Progenitor cell of endocrine pancreas (in vitro differentiated cells): Measurements from ENCODE around the gene POLR2F. TPM values are rescaled to one million over a fixed set of nuclear protein-coding genes. Genes with fewer than 3 reads are reported as not detected.

ENCODE experiments used
- DNase-seq: peaks from one replicate; pipeline ENCODE4 v3.0.0; 2021; ENCODE audit warnings: low spot score; ENCODE audit not compliant: unreplicated experiment
- H3K27ac Mint-ChIP-seq: 2 replicates; pipeline ENCODE4 v1.8.0; 2021; ENCODE audit warnings: mild to moderate bottlenecking, moderate library complexity, mixed read lengths
- H3K27me3 Mint-ChIP-seq: 2 replicates; pipeline ENCODE4 v1.8.0; 2021; ENCODE audit warnings: mixed read lengths
- H3K36me3 Mint-ChIP-seq: 2 replicates; pipeline ENCODE4 v1.8.0; 2022; ENCODE audit warnings: mixed read lengths; ENCODE audit not compliant: insufficient read depth
- H3K4me1 Mint-ChIP-seq: 2 replicates; pipeline ENCODE4 v1.8.0; 2021; ENCODE audit warnings: low read depth, mixed read lengths
- H3K4me3 Mint-ChIP-seq: 2 replicates; pipeline ENCODE4 v1.8.0; 2021; ENCODE audit warnings: low read depth, mild to moderate bottlenecking, moderate library complexity, mixed read lengths
- H3K9me3 Mint-ChIP-seq: 2 replicates; pipeline ENCODE4 v1.8.0; 2021; ENCODE audit warnings: low read depth, mixed read lengths
- CTCF ChIP-seq: fragments of 200-600 bp; sonication (generic); IDR thresholded peaks from one replicate; pipeline ENCODE4 v1.5.0; 2021; ENCODE audit warnings: antibody characterized with exemption, mild to moderate bottlenecking; ENCODE audit not compliant: unreplicated experiment
- total RNA-seq: library from RNA; stranded (reverse); gene quantifications from 2 replicates; pipeline ENCODE4 v1.2.1, GENCODE V29; 2021

Gene POLR2F
- total RNA-seq, 1 donor from 2014 or later, result 83.1 TPM

GRCh38 chr22:37999236-37999635 lies 45.7 kb downstream of the POLR2F start:
- Mint-ChIP-seq H3K36me3 (no peaks in the 10 kb centered on the region), H3K9me3 (no peaks in the 10 kb centered on the region), H3K27me3 (no peaks in the 10 kb centered on the region), H3K4me1 (peaks cover 12% of the 10 kb centered on the region), H3K4me3 (no peak overlapping the region), H3K27ac (no peak overlapping the region)
- no peak for TF ChIP-seq CTCF
- DNase-seq, result no peak

GRCh38 chr22:37999640-38000272 lies 46.3 kb downstream of the POLR2F start:
- no peak for DNase-seq
- Mint-ChIP-seq H3K36me3 (no peaks in the 10 kb centered on the region), H3K9me3 (no peaks in the 10 kb centered on the region), H3K4me3 (no peak overlapping the region), H3K27me3 (no peaks in the 10 kb centered on the region), H3K4me1 (peaks cover 12% of the 10 kb centered on the region), H3K27ac (no peak overlapping the region)
- no peak for TF ChIP-seq CTCF

- no peaks in the 10 kb centered on the region for H3K4me1 Mint-ChIP-seq
- no peak overlapping the region for H3K27ac Mint-ChIP-seq
- H3K4me3 Mint-ChIP-seq, result no peak overlapping the region
- peaks cover 8% of the 10 kb centered on the region for H3K27me3 Mint-ChIP-seq
- H3K36me3 Mint-ChIP-seq, result no peaks in the 10 kb centered on the region
- H3K9me3 Mint-ChIP-seq, result no peaks in the 10 kb centered on the region
- no peak for TF ChIP-seq CTCF
- DNase-seq, result no peak
These were observed 52.4 kb downstream of the POLR2F start for GRCh38 chr22:38005943-38006342.

- DNase-seq, result no peak
- Mint-ChIP-seq H3K36me3 (no peaks in the 10 kb centered on the region), H3K27ac (no peak overlapping the region), H3K4me3 (no peak overlapping the region), H3K27me3 (peaks cover 8% of the 10 kb centered on the region), H3K9me3 (no peaks in the 10 kb centered on the region), H3K4me1 (peaks cover 3% of the 10 kb centered on the region)
- TF ChIP-seq CTCF, result no peak
These were observed 53.4 kb downstream of the POLR2F start for GRCh38 chr22:38006906-38007305.

GRCh38 chr22:38007330-38007902 lies 53.9 kb downstream of the POLR2F start:
- DNase-seq, result no peak
- no peak for TF ChIP-seq CTCF
- no peak overlapping the region for H3K4me3 Mint-ChIP-seq
- H3K4me1 Mint-ChIP-seq, result peaks cover 3% of the 10 kb centered on the region
- no peaks in the 10 kb centered on the region for H3K36me3 Mint-ChIP-seq
- peaks cover 8% of the 10 kb centered on the region for H3K27me3 Mint-ChIP-seq
- H3K27ac Mint-ChIP-seq, result no peak overlapping the region
- no peaks in the 10 kb centered on the region for H3K9me3 Mint-ChIP-seq
